ENCODE measurements around the gene GALNT10.

GALNT10 gene

DNA sequence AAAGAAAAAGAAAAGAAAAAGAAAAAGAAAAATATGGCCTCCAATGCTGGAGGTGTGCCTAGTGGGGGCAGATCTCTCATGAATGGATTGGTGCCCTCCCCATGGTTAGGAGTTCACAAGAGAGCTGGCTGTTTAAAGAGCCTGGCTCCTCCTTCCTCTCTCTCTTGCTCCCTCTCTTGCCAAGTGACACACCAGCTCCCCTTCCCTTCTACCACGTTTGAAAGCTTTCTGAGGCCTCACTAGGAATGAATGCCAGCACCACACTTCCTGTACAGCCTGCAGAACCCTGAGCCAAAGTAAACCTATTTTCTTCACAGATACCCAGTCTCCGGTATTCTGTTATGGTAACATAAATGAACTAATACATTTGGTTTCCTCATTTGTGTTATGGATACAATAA lies 14.4 kb upstream of the GALNT10 start:
- intact Hi-C loops (cut with DNase I), result loop anchor here (5.0 kb wide), 1 partner anchor 204 kb away; no protein-coding TSS in a partner anchor
- DNase-seq, result no peak

DNA sequence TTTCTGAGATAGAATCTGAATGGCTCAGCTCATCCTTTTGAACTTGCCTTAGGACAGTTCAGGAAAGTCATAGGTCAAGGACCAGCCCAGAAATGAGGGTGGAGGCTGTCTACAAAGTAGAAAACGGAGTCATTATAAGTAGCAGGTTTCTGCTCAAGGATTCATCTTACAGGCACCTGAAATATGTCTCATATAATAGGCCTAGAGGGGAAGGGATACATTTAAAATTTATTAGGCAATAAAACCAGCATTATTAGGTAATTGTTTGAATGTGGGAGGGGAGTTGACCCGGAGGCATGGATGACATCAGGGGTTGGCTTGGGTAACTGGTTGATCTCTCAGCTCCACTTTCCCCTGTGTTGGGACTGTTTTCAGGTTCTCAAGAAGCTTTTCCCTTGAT lies 11.9 kb upstream of the GALNT10 start:
- intact Hi-C loops (cut with DNase I), result loop anchor here (5.0 kb wide), 1 partner anchor 206 kb away; no protein-coding TSS in a partner anchor

DNA sequence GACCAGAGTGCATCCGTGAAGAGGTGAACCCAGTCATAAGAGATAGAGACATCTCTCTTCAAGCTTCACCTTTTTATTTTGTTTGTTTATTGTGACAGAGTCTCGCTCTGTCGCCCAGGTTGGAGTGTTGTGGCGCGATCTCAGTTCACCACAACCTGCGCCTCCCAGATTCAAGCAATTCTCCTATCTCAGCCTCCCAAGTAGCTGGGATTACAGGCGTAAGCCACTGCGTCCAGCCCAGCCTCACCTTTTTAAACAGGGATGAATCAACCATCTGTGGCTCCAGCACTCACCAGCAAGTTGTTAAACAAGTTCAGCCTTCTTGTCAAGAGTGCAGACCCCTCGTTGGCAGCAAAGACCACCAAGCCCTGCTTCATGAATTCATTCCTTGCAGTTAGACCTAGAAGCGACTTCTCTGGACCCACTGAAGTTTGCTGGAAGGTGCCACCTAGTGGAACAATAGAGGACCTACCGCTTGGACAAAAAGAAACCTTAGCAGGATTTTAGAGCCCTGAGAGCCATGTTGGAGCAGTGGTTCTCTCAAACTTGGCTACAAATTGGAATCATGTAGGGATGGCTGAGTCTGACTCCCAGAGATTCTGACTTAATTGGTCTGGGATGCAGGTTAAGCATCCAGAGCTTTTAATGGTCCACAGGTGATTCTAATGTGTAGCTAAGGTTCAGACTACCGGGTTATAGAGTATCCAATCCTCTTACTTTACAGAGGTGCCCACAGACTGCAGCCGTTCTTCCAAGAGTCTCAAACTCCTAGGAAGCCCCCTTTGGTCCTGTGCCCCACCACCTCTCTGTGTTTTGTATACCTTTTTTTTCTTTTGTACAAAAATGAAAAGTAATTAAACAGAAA lies 10.5 kb upstream of the GALNT10 start:
- intact Hi-C loops (cut with DNase I), result loop anchor here (1.0 to 5.0 kb wide), 2 partner anchors 108 to 208 kb away; no protein-coding TSS in a partner anchor
- DNase-seq, result peak in 4 of 10 donors; percentile 23 to 88 (median 40)

More for the DNA sequence above, 11.9 kb upstream of the GALNT10 start:
- no peak for DNase-seq

DNA sequence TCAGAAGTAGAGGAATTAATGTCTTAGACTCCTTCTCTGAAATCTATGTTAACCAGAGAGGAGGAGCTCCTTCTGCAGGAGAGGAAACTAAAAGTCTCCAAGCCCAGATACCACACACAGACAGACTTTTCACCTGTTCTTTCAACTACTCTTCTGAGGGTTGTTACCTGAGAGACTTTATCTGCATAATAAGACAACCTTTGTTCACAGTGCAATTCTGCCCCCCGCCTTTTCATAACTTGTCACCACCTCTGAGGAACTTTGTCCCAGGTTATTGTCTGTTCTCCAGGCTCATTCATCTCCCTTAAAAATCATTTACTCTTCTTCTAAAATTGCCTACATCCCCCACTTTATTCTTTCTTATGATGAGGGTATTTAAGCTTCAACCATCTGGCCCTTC lies 9.4 kb upstream of the GALNT10 start:
- DNase-seq, result no peak
- intact Hi-C loops (cut with DNase I), result no loop called here

DNA sequence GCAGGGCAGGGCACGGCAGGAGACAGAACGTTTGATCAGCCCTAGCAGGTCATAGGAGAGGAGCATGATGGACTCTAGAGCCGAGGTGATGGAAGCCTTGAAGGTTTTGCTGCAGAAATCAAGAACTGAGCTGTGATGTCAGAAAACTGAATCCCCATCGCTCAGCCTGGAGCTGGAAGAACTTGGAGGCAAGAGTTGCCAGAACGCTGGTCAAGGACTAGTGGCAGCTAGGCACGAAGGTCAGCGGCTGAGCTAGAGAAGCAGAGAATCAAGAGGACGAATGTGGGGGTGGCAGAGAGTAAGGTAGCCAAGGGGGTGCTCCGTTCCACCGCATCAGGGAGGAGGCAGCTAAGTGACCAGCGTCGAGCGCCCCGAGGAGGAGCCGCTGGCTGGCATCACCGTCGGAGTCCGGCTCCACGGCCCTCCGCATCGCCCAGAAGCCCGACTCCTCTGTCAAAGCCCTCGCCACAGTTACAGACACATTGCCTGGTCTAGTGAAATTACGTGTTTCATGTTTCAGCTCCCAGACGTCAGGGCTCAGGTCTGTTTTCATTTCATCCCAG lies 1.2 kb upstream of the GALNT10 start:
- intact Hi-C loops (cut with DNase I), result no loop called here
- DNase-seq, result peak in 3 of 10 donors; percentile 29 to 80 (median 71)

DNA sequence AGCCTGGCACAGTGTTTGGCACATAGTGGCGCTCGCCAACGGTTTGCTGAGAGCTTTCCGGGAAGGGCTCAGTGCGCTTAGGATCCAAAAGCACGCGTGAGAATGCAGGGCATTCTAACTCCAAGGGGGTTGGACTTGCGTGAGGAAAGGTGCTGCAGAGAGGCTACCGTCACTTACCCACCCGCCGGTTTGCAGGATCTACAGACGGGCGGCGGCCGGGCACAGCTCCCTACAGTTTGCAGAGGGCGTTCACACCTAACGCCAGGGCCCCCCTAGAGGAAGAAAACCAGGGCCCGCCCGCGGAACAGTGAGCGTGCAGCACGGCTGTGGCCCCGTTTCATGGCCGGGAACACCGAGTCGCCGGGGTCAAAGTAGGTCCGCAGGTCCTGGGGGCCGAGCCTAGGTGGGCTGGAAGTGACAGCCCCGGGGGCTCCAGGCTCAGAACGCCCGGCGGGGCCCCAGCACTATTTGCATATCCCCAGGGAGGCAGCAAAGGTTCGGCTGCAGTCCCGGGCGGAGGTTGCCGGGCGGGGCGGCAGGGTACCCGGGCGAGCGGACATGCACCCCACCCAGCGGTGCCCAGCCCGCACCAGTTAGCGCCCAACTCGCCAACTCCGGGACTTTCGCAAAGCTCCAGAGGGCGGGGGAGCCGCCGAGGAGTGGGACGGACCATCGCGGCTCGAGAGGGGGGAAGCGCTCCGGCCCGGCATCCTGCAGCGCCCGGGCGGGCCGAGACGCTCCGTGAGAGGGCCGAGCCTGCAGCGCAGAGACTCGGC lies 526 bp upstream of the GALNT10 start:
- peak; percentile 74 to 97 (median 80) for DNase-seq
- intact Hi-C loops (cut with DNase I), result loop anchor here (5.0 to 10.0 kb wide), 2 partner anchors 115 to 217 kb away; no protein-coding TSS in a partner anchor

DNA sequence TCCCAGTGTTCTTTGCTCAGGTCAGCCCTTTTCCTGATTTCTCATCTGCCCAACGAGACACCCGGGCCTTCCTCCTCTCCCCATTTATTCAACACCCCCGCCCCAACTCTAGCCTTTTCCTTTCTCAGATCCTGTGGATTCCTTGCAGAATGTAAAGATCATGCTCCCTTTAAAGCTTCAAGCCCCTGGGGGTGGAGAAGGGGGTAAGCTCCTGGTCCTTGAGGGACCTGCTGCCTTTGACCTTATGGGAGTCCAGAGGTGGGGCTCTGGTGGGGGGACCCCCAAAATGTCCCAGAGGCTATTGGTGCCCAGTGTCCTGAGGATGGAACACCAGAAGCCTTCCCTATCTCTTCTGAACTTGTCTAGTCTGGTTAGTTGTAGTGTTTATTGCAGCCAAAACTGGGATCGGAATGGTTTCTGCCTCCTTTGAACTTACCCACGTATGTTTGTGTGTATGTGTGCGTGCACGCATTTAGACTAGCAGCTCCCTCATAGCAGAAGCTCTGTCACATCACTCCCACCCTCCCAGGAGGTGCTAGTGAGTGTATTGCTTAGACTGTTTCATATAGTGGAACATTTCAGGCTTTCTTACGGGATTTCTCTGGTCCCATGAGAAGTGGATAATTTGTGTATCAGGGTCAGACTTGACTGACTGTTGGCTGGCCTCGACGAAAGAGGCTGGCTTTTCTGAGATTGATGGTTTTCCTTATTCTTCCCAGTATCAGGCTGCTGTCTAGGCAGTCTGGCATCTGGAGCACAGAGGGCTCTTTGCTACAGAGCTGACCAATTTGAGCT lies 1.1 kb downstream of the GALNT10 start:
- intact Hi-C loops (cut with DNase I), result loop anchor here (5.0 to 10.0 kb wide), 2 partner anchors 113 to 216 kb away; no protein-coding TSS in a partner anchor
- peak in 1 of 10 donors; percentile 14 for DNase-seq

DNA sequence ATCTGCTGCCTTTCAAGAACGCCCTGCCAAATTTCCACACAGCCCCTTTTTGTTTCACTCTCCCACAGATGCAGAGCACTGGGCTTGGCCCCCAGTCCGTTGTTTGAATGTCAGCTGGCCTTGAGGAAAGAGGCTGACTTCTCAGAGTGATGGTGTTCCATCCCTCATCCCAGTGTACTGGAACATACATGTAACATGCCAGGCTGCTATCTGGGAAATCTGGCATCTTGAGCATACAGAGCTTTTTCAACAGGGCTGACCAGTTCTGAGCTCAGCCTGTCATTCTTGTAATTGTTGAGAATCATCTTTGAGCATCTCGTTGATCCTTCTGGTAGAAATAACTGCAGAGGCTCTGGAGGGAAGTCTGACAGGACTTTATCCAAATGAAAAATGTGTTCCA lies 2.8 kb downstream of the GALNT10 start:
- peak in 9 of 10 donors; percentile 43 to 95 (median 66) for DNase-seq
- intact Hi-C loops (cut with DNase I), result loop anchor here (5.0 to 10.0 kb wide), 2 partner anchors 112 to 214 kb away; no protein-coding TSS in a partner anchor

DNA sequence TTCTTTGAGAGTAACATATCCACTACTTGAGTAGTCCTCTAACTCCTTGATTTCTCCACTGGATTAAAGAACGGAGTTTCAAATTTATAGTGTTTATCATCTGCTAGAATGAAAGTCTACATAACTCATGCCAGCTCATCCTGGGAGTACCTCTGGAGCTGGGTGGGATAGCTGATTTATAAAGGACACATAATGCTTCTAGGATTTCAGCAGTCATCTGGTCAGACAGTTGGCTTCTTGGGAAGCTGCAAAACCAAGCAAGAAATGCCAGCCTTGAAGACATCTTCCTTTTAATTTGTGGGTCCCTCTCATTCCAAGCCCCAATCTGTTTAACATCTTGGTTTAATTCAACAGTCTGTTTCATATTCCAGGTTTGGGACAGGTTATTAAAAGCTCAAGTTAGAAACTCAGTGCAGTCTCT lies 3.2 kb downstream of the GALNT10 start:
- no peak for DNase-seq
- intact Hi-C loops (cut with DNase I), result loop anchor here (5.0 to 10.0 kb wide), 2 partner anchors 111 to 214 kb away; no protein-coding TSS in a partner anchor

DNA sequence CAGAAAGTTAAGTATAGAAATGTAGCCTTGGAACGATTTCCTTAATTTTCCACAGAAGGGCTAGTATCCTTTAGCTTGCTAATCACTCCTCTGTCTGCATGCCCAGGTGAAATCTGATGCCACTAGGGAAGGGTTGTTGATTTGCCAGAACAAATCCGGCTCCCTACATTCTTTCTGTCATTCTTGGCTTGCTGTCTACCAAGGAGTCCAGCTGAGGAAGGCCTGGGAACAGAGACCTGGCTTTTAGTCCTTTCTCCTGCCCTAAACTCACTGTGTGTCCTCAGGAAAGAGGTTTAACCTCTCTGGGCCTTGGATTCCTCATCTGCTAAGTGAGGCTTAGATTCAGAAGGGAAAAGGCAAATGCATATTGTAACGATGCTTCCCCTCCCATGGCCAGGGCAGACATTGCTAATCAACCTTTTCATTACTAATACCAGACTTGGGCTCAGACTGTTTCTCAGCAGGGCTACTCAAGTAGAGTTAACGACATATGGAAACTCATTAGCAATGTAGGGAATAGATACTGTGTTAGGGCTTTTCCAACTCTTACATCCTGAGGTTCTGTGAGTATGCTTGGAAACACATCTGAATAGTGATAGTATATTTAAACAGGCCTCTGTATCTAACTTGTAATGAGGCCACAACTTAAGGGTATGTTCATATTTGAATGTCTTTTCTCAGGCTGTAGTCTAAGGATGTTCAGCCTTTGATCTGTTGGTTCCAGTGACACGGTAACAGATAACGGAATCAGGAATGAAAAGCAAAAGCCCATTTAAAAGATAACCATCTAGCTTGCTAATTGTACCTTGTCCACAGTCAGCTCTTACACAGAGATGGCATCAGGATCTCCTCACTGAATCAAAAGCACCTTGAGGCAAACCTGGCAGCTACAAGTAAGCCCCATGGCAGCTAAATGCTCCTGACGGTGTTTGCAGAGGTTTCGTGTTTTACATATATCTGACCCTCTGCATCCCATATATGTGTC lies 4.1 kb downstream of the GALNT10 start:
- no peak for DNase-seq
- intact Hi-C loops (cut with DNase I), result loop anchor here (5.0 to 10.0 kb wide), 2 partner anchors 110 to 213 kb away; no protein-coding TSS in a partner anchor

DNA sequence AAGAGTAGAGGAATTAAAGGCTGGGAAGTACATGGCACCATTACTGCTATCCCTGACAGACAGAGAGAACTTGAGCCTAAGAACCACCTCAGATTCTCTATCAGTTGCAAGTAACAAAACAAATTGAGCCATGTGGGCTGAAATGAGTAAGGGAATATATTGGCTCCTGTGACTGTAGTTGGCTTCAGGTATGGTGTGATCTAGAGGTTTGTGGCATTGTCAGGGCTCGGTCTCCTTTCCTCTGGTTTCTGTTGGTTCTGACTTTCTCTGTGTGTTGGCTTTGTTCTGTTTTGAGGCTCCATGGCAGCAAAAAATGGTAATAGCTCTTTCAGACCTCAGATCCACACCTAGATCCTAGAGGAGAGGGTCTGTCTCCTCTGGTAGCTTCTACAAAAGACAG lies 5.7 kb downstream of the GALNT10 start:
- intact Hi-C loops (cut with DNase I), result loop anchor here (10.0 kb wide), 1 partner anchor 109 kb away; no protein-coding TSS in a partner anchor
- no peak for DNase-seq

DNA sequence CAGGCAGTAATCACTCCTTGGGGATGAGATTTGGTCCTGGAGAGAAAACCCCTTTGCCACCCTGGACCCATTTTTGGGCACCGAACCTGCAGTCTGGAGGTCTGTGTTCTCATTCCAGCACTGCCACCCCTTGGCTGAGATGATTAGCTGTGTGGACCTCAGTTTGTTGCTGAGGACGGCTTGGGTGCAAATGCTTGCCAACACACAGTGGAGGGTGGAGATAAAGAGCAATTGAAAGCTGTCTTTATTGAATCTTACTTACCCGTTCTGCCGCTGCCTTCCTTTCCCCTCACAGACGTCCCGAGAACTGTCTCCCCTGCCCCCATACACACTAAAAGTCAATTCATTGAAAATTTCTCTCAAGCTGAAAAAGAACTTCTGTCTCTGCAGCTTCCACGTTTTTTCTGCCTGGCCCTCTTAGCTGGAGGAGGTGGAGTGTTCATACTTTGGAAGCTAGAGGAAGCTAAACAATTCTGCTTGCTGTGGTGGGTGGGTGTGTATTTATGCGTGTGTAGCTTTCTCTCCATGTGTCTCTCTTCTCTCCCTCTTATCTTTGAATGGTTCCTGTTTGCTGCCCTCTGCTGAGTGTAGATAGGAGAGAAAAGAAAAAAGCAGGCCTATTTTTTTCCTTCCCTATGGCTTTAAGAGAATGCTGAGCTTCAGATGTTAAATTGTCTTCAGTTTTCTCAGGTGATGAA lies 6.6 kb downstream of the GALNT10 start:
- peak in 1 of 10 donors; percentile 30 for DNase-seq
- intact Hi-C loops (cut with DNase I), result loop anchor here (10.0 kb wide), 1 partner anchor 108 kb away; no protein-coding TSS in a partner anchor

DNA sequence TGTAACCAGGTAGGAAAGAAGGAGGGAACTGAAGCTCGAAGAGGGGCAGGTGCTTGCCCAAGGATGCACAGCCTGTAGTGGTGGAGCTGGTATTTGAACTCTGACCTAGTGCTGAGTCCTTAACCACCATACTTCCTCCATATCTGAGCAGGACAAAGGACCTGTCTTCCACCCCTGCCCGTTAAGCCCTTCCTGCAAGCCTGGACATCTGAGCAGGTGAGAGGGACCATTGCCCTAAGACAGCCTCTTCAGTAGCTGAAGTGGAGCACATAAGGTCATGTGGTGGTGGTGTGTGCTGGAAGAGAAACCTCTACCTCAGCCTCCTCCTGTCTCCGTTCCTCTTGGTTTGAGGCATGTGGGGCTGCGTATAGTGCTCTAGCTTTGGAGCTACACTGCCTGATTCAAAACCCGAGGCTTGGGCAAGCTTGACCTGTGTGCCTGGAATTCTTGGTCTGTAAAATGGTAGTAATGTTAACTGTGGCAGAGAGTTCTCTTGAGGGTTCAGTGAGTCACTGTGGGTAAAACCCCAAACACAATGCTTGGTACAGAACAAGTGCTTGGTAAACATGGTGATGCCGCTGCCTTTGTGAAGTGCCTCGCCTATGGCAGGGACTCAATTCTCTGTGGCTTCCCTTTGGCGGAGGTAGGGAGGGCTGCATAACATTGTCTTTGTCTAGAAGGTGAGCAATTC lies 7.4 kb downstream of the GALNT10 start:
- intact Hi-C loops (cut with DNase I), result loop anchor here (10.0 kb wide), 1 partner anchor 107 kb away; no protein-coding TSS in a partner anchor

DNA sequence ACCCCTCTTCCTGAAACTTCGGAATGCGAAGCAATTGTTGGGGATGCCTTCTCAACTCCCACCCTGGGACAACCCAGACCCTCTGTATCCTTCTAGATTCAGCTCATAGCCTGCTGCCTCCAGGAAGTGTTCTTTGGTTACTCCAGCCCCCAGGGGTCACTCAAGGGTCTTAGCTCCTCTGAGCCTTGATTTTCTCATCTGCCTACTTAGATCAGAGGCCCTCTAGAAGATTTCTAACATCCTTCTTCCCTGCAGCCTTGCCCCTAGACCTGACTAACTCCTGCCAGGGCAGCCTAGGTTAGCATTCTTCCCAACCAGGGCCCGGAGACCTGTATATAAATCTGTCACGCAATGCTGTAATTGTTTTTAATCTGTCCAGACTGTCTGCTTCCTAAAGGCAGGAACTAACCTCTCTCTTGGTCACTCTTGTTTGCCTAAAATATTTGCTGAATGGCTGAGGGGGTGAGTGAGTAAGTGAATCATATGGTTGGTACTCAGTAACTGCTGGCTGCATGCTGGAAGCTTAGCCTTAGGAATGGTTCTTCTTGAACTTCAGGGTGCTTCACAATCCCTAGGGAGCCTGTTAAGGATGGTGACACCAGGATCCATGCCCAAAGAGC lies 8.2 kb downstream of the GALNT10 start:
- no peak for DNase-seq
- intact Hi-C loops (cut with DNase I), result loop anchor here (10.0 kb wide), 1 partner anchor 106 kb away; no protein-coding TSS in a partner anchor

More for the DNA sequence above, 7.4 kb downstream of the GALNT10 start:
- no peak for DNase-seq

DNA sequence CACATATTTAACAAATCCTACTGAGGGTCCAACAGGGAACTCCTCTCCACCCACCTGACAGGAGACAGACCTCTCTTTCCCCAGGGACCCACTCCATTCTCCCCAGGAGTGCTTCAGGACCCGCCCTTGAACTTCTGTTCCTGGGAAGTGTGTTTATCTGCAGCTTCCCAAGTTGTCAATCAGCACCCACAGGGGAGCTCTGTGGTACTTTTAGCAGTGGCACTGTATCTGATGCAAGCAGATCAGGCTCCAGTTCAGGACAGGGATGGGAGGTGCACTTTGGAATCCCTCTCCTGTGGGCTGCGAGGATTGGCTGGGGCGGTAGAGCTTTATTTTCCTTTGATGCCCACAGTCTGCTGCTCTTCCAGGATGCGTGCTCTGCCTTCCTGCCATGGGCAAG lies 8.7 kb downstream of the GALNT10 start:
- no peak for DNase-seq

DNA sequence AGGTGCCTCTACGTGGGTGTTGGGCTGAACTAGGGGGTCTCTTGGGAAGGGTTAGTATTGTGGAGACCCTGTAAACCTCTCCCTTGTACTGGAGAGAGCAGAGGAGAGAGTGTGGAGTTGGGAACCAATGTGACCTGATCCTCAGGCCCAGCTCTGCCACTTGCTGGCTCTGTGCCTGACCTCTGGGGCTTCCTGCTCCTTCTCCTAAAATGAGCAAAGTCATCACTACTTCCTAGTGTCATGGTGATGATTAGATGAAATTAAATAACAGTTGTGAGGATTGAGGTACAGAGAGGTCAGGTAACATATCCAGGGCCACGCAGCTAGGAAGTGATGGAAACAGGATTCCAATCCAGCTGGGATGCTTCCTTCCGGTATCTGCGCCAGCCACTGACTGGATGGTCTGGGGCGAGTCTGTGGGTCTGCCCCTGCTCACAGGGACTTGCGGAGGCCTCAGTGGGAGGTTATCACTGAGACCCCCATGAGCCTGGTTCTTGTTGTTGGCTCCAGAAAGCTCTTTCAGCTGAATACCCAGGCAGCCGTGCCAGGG lies 9.2 kb downstream of the GALNT10 start:
- DNase-seq, result no peak
- intact Hi-C loops (cut with DNase I), result loop anchor here (10.0 kb wide), 1 partner anchor 105 kb away; no protein-coding TSS in a partner anchor

More for the DNA sequence above, 8.7 kb downstream of the GALNT10 start:
- intact Hi-C loops (cut with DNase I), result loop anchor here (10.0 kb wide), 1 partner anchor 106 kb away; no protein-coding TSS in a partner anchor

Data from posterior cingulate gyrus (tissue), 11 donors.